Measurements from ENCODE around the gene BCL3. TPM values are rescaled to one million over a fixed set of nuclear protein-coding genes. Genes with fewer than 3 reads are reported as not detected.

The BCL3 gene
- total RNA-seq, 1 experiment from 2014 or later = 7.8 TPM

DNA sequence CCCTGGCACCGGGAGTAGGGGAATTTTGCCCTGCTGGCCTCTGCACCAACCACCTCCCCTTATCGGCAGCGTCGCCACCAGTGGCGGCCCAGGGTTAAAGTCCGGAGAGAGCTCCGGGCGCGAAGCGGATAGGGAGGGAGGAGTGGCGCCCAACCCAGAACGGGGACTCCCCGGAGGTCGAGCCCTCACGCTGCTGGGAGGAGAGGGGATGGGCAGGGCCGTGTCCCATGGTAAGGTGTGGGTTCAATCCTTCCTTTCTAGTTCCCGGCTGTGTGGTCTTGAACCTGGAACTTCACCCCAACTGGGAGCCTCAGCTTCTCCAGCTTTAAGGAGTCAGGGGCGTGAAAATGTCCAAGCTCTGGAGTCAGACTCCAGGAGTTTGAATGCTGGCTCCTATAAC, 23.3 kb upstream of the BCL3 start (continued):
- TF ChIP-seq, protein P1, sequence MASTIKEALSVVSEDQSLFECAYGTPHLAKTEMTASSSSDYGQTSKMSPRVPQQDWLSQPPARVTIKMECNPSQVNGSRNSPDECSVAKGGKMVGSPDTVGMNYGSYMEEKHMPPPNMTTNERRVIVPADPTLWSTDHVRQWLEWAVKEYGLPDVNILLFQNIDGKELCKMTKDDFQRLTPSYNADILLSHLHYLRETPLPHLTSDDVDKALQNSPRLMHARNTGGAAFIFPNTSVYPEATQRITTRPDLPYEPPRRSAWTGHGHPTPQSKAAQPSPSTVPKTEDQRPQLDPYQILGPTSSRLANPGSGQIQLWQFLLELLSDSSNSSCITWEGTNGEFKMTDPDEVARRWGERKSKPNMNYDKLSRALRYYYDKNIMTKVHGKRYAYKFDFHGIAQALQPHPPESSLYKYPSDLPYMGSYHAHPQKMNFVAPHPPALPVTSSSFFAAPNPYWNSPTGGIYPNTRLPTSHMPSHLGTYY (CRISPR knock-in tag; IDR thresholded peaks at IDR 0.05) = no peak
- TF ChIP-seq, protein P2, sequence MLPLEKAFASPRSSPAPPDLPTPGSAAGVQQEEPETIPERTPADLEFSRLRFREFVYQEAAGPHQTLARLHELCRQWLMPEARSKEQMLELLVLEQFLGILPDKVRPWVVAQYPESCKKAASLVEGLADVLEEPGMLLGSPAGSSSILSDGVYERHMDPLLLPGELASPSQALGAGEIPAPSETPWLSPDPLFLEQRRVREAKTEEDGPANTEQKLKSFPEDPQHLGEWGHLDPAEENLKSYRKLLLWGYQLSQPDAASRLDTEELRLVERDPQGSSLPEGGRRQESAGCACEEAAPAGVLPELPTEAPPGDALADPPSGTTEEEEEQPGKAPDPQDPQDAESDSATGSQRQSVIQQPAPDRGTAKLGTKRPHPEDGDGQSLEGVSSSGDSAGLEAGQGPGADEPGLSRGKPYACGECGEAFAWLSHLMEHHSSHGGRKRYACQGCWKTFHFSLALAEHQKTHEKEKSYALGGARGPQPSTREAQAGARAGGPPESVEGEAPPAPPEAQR (CRISPR knock-in tag; IDR thresholded peaks at IDR 0.05) = no peak
- TF ChIP-seq ZNF423 (CRISPR knock-in tag; IDR thresholded peaks at IDR 0.05) = no peak
- TF ChIP-seq, protein P3, sequence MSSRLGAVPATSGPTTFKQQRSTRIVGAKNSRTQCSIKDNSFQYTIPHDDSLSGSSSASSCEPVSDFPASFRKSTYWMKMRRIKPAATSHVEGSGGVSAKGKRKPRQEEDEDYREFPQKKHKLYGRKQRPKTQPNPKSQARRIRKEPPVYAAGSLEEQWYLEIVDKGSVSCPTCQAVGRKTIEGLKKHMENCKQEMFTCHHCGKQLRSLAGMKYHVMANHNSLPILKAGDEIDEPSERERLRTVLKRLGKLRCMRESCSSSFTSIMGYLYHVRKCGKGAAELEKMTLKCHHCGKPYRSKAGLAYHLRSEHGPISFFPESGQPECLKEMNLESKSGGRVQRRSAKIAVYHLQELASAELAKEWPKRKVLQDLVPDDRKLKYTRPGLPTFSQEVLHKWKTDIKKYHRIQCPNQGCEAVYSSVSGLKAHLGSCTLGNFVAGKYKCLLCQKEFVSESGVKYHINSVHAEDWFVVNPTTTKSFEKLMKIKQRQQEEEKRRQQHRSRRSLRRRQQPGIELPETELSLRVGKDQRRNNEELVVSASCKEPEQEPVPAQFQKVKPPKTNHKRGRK (CRISPR knock-in tag; IDR thresholded peaks at IDR 0.05; ENCODE audit: borderline replicate concordance) = no peak
- no peak for TF ChIP-seq NR2C2 (CRISPR knock-in tag; IDR thresholded peaks at IDR 0.05)

DNA sequence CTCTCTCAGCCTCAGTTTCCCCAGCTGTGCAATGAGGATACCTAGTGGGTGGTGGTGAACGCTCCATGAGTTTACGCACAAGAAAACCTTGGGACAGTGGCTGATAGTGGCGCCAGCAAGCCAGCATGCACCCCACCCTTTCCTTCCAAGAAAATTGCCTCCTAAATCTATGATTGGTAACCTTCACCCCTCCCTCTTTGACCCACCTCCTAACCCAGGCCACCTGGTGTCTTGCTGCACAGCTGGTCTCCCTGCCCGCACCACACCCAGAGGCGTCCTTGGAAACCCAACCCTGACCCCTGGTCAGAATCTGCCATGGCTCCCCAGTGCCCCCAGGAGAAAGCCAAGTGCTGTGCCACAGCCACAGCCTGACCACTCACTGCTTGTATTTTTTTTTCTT, 22.8 kb upstream of the BCL3 start:
- no peaks in the 10 kb centered on the region for H3K9me3 Mint-ChIP-seq
- ChIA-PET POLR2A (no interaction called here), CTCF (interaction anchor here (0.6 to 15.6 kb wide), 12 partner anchors 10 to 164 kb away, joined by 3 to 548 read pairs (median 11); partner anchors contain the start of gene CBLC)
- H3K27me3 Mint-ChIP-seq (ENCODE audit: low read depth) = peaks cover 4% of the 10 kb centered on the region
- H3K27ac Mint-ChIP-seq = no peak overlapping the region
- no peak overlapping the region for H3K4me3 Mint-ChIP-seq
- ATAC-seq (no peak), DNase-seq (ENCODE audit: low spot score) (no peak)
- no peaks in the 10 kb centered on the region for H3K36me3 Mint-ChIP-seq
- peaks cover 16% of the 10 kb centered on the region for H3K4me1 Mint-ChIP-seq
- TF ChIP-seq KAT7 (CRISPR knock-in tag; IDR thresholded peaks at IDR 0.05; ENCODE audit: borderline replicate concordance) = no peak
- TF ChIP-seq, protein P4, sequence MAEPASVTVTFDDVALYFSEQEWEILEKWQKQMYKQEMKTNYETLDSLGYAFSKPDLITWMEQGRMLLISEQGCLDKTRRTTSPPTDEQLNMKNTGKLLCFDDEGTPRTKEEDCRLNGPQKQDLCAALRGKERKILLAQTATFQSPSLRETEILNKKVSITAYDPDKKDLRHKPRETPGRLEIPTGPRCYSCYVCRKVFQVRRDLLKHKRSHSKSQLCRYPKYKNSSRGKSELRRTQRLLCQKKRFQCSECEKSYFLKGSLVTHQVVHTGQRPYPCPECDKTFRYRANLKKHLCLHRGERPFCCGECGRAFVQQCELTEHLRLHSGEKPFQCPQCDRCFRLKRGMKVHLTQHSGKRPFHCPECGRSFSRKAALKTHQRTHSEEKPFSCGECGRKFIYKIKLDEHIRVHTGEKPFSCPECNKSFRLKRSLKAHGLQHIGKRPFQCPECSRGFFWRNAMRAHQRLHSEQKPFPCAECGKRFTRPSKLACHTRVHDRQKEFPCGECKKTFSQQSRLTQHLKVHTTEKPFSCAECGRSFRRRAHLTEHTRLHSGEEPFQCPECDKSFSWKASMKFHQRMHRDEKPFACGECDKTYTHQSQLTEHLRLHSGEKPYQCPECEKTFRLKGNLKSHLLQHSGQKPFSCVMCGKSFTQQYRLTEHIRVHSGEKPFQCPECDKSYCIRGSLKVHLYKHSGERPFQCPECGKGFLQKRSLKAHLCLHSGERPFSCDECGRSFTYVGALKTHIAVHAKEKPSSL (CRISPR knock-in tag; conservative IDR thresholded peaks at IDR 0.05) = no peak
- no peak for TF ChIP-seq ZNF219 (CRISPR knock-in tag; IDR thresholded peaks at IDR 0.05; ENCODE audit: borderline replicate concordance)
- TF ChIP-seq, protein P3 (CRISPR knock-in tag; IDR thresholded peaks at IDR 0.05; ENCODE audit: borderline replicate concordance) = no peak
- TF ChIP-seq ZNF423 (CRISPR knock-in tag; IDR thresholded peaks at IDR 0.05) = no peak
- TF ChIP-seq, protein P5, sequence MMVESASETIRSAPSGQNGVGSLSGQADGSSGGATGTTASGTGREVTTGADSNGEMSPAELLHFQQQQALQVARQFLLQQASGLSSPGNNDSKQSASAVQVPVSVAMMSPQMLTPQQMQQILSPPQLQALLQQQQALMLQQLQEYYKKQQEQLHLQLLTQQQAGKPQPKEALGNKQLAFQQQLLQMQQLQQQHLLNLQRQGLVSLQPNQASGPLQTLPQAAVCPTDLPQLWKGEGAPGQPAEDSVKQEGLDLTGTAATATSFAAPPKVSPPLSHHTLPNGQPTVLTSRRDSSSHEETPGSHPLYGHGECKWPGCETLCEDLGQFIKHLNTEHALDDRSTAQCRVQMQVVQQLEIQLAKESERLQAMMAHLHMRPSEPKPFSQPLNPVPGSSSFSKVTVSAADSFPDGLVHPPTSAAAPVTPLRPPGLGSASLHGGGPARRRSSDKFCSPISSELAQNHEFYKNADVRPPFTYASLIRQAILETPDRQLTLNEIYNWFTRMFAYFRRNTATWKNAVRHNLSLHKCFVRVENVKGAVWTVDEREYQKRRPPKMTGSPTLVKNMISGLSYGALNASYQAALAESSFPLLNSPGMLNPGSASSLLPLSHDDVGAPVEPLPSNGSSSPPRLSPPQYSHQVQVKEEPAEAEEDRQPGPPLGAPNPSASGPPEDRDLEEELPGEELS (CRISPR knock-in tag; IDR thresholded peaks at IDR 0.05) = no peak
- TF ChIP-seq, protein P6, sequence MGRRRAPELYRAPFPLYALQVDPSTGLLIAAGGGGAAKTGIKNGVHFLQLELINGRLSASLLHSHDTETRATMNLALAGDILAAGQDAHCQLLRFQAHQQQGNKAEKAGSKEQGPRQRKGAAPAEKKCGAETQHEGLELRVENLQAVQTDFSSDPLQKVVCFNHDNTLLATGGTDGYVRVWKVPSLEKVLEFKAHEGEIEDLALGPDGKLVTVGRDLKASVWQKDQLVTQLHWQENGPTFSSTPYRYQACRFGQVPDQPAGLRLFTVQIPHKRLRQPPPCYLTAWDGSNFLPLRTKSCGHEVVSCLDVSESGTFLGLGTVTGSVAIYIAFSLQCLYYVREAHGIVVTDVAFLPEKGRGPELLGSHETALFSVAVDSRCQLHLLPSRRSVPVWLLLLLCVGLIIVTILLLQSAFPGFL (CRISPR knock-in tag; IDR thresholded peaks at IDR 0.05; ENCODE audit: borderline replicate concordance) = no peak
- TF ChIP-seq, protein P7, sequence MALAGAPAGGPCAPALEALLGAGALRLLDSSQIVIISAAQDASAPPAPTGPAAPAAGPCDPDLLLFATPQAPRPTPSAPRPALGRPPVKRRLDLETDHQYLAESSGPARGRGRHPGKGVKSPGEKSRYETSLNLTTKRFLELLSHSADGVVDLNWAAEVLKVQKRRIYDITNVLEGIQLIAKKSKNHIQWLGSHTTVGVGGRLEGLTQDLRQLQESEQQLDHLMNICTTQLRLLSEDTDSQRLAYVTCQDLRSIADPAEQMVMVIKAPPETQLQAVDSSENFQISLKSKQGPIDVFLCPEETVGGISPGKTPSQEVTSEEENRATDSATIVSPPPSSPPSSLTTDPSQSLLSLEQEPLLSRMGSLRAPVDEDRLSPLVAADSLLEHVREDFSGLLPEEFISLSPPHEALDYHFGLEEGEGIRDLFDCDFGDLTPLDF (CRISPR knock-in tag; IDR thresholded peaks at IDR 0.05) = no peak
- TF ChIP-seq, protein P8, sequence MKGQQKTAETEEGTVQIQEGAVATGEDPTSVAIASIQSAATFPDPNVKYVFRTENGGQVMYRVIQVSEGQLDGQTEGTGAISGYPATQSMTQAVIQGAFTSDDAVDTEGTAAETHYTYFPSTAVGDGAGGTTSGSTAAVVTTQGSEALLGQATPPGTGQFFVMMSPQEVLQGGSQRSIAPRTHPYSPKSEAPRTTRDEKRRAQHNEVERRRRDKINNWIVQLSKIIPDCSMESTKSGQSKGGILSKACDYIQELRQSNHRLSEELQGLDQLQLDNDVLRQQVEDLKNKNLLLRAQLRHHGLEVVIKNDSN (CRISPR knock-in tag; IDR thresholded peaks at IDR 0.05) = no peak
- TF ChIP-seq NR2C2 (CRISPR knock-in tag; IDR thresholded peaks at IDR 0.05) = no peak
- no peak for TF ChIP-seq TEAD4 (CRISPR knock-in tag; IDR thresholded peaks at IDR 0.05)
- TF ChIP-seq RORB (CRISPR knock-in tag; IDR thresholded peaks at IDR 0.05) = no peak
- TF ChIP-seq FOXK1 (CRISPR knock-in tag; IDR thresholded peaks at IDR 0.05) = no peak
- TF ChIP-seq, protein P1 (CRISPR knock-in tag; IDR thresholded peaks at IDR 0.05) = no peak
- TF ChIP-seq, protein P9, sequence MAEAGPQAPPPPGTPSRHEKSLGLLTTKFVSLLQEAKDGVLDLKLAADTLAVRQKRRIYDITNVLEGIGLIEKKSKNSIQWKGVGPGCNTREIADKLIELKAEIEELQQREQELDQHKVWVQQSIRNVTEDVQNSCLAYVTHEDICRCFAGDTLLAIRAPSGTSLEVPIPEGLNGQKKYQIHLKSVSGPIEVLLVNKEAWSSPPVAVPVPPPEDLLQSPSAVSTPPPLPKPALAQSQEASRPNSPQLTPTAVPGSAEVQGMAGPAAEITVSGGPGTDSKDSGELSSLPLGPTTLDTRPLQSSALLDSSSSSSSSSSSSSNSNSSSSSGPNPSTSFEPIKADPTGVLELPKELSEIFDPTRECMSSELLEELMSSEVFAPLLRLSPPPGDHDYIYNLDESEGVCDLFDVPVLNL (CRISPR knock-in tag; IDR thresholded peaks at IDR 0.05; ENCODE audit: borderline replicate concordance, low read depth) = no peak
- TF ChIP-seq ATF1 (CRISPR knock-in tag; IDR thresholded peaks at IDR 0.05) = no peak

All from WTC11 (cell line).